Fibroblast of gingiva (primary cell): Measurements from ENCODE around the gene CALHM3.
"Not testable (repeated sequence)": the region's sequence is repeated elsewhere in the genome, so short reads cannot be mapped to it uniquely, and the experiment has no call there.

Source experiments
- DNase-seq: peaks from one replicate; pipeline ENCODE4 v3.0.0-alpha.2; 2011; ENCODE audit warnings: low read depth

CALHM3 gene, protein sequence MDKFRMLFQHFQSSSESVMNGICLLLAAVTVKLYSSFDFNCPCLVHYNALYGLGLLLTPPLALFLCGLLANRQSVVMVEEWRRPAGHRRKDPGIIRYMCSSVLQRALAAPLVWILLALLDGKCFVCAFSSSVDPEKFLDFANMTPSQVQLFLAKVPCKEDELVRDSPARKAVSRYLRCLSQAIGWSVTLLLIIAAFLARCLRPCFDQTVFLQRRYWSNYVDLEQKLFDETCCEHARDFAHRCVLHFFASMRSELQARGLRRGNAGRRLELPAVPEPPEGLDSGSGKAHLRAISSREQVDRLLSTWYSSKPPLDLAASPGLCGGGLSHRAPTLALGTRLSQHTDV

GRCh38 chr10:103479135-103479534, at the start of gene CALHM3:
Gene CALHM3, minus strand, starts transcription at chr10:103479240. Its CDS starts 208 bp downstream, at chr10:103479032.
- DNase-seq, result no peak

DNA sequence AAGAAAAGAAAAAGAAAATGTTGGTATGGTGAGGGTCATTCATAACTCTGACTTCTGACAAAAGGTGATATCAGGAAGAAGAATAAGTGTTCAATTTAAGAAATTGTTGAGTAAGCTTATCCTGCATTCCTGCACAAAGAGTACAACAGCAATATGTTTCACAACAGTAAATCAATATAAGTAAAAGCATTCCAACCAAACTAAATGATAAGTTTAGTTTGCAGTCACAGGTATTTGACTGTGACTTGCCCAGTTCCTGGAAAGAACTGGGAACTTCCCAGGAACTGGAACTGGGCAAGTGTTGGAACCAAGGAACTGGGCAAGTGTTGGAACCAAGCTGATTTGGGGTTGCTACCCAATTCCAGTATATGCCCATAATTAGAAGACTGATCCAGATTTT, 49.5 kb upstream of the CALHM3 start:
- no peak for DNase-seq

- not testable (repeated sequence) for DNase-seq
These were observed 48.4 kb upstream of the CALHM3 start for GRCh38 chr10:103527476-103527875.

DNA sequence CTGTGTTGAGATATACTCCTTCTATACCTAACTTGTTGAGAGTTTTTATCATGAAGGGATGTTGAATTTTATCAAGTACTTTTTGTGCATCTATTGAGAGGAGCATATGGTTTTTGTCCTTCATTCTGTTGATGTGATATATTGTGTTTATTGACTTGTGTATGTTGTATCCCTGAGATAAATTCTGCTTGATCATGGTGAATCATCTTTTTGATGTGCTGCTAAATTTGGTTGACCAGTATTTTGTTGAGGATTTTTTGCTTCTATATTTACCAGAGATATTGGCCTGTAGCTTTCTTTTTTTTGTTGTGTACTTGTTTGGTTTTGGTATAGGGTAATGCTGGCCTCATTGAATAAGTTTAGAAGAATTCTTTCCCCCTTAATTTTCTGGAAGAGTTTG, 46.9 kb upstream of the CALHM3 start:
- DNase-seq, result no peak

- no peak for DNase-seq
These were observed 44.6 kb upstream of the CALHM3 start for GRCh38 chr10:103523683-103524082.

DNA sequence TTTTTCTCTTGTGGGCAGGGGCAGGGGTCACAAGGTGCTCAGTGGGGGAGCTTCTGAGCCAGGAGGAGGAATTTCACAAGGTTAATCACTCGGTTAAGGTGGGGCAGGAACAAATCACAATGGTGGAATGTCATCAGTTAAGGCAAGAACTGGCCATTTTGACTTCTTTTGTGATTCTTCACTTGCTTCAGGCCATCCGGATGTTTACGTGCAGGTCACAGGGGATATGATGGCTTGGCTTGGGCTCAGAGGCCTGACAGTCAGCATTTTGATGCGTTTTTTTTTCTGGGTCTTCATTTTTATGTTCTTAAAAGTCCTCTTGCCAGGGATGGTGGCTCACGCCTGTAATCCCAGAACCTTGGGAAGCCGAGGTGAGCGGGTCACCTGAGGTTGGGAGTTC, 43.0 kb upstream of the CALHM3 start:
- not testable (repeated sequence) for DNase-seq

- no peak for DNase-seq
These were observed 40.8 kb upstream of the CALHM3 start for GRCh38 chr10:103519798-103520197.

- no peak for DNase-seq
These were observed 38.4 kb upstream of the CALHM3 start for GRCh38 chr10:103517234-103518085.

GRCh38 chr10:103514244-103514643, 35.2 kb upstream of the CALHM3 start:
- no peak for DNase-seq

GRCh38 chr10:103513380-103514060, 34.5 kb upstream of the CALHM3 start:
- no peak for DNase-seq

- DNase-seq, result no peak
These were observed 33.7 kb upstream of the CALHM3 start for GRCh38 chr10:103512591-103513379.

DNA sequence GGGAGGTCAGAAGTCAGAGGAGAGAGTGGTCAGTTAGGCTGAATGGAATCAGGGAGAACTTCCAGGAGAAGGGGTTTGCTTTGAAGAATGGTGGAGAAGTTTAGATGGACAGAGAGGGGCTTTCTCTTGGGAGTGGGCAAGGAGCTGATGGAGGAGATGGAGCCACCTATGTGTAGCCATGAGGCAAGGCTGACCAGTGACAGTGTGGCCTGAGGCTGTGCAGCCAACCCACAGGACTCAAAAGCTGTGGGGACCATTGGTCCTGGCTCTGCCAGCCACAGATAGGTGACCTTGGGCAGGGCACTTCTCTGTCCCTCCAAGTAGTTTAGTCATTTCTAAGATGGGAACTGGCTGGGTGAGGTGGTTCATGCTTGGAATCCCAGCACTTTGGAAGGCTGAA, 33.1 kb upstream of the CALHM3 start:
- DNase-seq, result no peak

- no peak for DNase-seq
These were observed 32.0 kb upstream of the CALHM3 start for GRCh38 chr10:103510791-103511752.

- DNase-seq, result no peak
These were observed 31.1 kb upstream of the CALHM3 start for GRCh38 chr10:103510046-103510685.

DNA sequence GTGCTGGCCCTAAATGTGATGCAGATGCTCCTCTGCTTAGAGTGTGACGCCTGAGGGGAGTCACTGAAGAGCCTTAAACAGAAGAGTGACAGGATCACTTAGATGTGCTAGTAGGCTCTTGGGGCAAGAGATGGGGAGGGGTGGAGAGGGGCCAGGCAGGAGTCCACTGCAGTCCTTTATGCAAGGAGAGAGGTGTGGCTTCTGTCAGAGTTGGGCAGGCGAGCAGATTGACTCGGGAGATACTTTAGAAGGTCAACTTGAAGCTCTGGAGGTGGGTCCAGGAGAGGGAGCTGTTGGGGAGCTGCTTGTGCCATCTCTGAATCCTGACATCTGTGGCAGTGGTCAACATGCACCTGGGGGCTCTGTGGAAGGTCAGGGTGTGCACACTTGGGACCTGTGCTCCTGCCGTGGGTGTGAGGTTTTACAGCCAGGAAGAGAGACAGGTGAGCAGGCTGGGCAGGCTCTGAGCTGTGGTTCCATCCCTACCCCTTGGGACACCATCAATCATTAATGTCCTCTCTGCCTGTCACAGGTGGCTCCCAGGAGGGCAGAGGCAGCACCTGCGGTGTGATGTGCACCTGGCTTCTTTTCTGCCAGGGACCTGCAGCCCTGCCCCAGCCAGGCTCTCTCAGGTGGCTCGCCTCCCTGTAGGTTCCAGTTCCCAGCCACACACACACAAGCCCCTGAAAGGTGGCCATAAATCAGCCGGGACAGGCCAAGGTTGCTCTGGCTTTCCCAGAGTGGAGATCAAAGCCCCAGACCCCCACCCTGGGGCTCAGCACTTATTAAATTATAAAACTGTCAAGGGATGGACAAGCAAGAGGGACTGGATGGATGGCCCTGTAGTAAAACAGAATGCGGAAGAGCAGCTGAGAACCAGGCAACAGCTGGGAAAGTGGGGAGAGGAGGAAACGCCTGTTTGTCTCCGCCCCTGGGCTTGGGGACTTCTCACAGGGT, 28.5 kb upstream of the CALHM3 start:
- DNase-seq, result no peak

DNA sequence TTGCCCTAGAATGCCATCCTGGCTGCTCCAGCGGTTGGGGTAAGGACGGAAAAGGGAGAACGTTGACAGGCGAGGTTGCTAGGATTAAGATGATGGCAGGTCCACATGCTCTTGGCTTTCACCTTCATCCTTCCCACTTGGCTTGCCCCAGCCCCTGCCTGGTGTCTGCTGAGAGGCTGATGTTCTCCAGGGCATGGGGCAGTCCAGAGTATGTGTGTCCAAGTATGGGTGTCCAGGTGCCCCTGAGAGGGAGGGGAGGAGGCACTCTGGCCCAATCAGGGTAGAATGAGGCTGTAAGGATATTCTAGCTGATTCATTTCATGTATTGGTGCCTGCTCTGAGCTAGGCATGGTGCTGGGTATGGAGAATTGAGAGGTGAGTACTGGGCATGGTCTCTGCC, 27.0 kb upstream of the CALHM3 start:
- DNase-seq, result no peak

DNA sequence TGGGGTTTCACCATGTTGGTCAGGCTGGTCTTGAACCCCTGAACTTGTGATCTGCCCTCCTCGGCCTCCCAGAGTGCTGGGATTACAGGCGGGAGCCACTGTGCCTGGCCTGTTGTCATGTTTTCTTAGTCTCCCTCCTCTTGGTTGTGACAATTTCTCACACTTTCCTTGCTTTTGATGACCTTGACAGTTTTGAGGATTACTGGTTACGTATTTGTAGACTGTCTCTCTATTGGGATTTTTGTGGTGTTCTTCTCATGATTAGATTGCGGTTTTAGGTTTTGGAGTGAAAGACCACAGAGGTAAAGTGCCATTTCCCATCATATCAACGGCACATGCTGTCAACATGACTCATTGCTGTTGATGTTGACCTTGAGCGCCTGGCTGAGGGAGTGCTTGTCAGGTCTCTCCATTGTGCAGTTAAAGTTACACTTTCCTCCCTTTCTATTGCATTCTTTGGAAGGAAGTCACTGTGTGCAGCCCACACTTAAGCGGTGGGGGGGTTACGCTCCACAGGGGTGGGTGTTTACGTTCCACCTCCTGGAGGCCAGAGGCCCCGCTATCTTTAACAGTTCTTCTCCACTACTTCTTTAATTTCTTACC, 25.2 kb upstream of the CALHM3 start:
- peak; percentile 8 for DNase-seq

DNA sequence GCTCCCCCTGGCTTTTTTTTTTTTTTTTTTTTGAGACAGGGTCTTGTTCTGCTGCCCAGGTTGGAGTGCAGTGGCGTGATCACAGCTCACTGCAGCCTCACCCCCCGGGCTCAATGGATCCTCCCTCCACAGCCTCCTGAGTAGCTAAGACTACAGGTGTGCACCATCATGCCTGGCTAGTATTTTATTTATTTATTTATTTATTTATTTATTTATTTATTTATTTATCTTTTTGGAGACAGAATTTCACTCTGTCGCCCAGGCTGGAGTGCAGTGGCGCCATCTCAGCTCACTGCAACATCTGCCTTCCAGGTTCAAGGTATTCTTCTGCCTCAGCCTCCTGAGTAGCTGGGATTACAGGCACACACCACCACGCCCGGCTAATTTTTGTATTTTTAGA, 24.7 kb upstream of the CALHM3 start:
- DNase-seq, result not testable (repeated sequence)
